GM19240 (cell line): ENCODE measurements around the gene OR14A2.
"Not testable (repeated sequence)": the region's sequence is repeated elsewhere in the genome, so short reads cannot be mapped to it uniquely, and the experiment has no call there.

Experiments used
- DNase-seq: peaks from one replicate; pipeline ENCODE4 v3.0.0; 2011; ENCODE audit warnings: low spot score; ENCODE audit not compliant: insufficient read length

OR14A2 gene

GRCh38 chr1:247748041-247748440 lies at the start of gene OR14A2:
OR14A2 (minus strand) TSS chr1:247748141.
- no peak for DNase-seq

- DNase-seq = no peak
Observed at GRCh38 chr1:247797518-247797917, 49.6 kb upstream of the OR14A2 start.

GRCh38 chr1:247769603-247770002 lies 21.7 kb upstream of the OR14A2 start:
- no peak for DNase-seq

DNA sequence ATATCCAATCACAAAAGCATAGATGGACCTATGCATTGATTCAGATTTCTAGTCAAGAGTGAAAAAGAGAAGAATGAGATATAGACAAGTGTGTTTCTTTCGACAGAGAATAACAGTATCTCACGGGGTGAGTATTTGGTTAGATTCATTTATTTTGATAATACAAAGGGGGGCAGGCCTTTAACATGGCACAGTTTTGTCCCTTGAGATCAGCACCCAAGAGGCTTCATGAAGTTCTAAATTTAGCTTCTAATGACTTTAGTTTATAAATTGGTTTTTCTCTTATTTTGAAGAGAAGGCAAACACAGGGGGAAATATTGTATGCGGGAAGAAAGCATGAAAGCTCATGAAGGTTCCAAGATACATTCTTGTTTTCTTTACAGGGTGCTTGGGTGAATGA lies 12.5 kb upstream of the OR14A2 start, which contains the start of gene OR1C1:
TSS of gene OR1C1 (minus strand) at position 101 of the 400 bp plus-strand sequence. CDS start 2,150 bp downstream, outside the sequence.
- no peak for DNase-seq

DNA sequence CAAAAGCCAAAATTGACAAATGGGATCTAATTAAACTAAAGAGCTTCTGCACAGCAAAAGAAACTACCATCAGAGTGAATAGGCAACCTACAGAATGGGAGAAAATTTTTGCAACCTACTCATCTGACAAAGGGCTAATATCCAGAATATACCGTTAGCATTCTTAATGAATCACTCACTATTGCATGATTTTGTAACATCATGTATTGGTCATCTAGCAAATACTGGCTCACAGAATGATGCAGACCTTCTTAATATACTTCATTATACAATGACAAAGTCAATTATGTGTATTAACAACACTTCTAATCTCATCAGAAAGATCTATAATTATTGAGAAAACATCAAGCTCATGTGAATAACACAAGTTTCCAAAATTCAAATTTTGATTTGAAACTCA lies 6.4 kb upstream of the OR14A2 start:
- not testable (repeated sequence) for DNase-seq

- no peak for DNase-seq
Observed at GRCh38 chr1:247749870-247750269, 1.9 kb upstream of the OR14A2 start.

DNA sequence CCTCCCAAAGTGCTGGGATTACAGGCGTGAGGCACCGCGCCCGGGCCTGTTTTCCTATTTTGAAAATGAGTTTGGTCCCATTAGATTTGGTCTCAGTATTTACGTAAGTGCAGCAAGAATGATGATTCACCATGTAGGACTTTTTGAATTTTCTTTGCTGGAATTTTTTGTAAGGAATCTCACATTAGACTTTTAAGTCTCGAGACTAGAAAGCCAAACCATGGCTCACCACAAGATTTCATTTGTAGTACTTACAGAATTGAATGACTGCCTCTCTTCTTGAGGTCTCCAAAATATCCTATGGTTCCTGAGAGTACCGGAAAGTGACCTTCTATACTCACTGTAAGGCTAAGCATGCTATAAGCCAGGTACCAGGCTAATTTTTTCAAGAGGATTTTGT lies 325 bp downstream of the OR14A2 start:
- DNase-seq = no peak

GRCh38 chr1:247746391-247746935 lies 1.5 kb downstream of the OR14A2 start:
- DNase-seq = no peak

DNA sequence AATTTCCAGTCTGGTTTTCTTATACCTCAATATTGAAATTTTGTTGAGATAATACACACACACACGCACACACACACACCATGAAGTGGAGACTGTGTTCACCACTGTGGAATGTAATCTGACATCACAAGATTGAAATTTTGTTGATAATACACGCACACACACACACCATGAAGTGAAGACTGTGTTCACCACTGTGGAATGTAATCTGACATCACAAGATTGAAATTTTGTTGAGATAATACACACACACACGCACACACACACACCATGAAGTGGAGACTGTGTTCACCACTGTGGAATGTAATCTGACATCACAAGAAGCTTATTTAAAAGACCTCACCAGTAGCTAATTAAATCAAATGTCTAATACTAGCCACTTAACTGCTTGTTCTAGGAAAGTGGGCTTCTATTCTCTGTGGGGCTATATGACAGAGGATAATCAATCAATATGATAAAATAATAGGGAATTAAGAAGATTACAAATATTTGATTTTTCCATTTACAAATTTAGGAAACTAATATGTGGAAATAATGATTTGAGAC lies 5.7 kb downstream of the OR14A2 start:
- not testable (repeated sequence) for DNase-seq

- DNase-seq = no peak
Observed at GRCh38 chr1:247741756-247742155, 6.2 kb downstream of the OR14A2 start.

DNA sequence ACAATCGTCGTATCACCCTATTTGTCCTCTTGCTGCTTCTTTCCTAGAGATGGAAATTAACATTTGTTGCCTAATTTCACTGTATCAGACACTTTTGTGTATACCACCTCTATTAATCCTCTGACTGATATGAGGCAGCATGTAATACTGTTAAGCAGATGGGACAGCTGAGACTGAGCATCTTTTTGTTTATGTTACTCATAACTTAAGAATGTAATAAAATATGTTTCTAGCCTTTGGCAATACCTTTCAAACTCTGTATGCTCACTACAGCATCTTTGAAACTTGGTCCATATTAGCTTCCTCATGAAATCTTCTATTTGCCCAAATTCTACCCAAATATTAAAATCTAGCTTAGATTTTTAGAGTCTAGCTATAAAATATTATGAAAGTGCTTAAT lies 7.2 kb downstream of the OR14A2 start:
- DNase-seq = no peak

DNA sequence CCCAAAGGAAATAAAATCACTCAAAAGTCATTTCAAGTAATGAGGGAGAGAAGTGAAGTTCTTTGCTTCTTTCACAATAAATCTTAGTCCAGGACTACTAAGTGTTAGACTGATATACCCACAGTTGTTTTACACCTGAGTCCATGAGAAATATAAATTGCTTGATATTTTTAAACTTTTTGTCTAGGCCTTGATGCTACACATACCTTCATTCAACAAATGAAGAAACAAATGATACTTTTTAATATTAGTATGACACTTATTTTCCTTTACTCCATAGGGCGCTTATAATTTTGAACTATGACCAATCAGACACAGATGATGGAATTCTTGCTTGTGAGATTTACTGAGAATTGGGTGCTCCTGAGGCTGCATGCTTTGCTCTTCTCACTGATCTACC lies 9.6 kb downstream of the OR14A2 start, which contains the start of gene OR14K1:
TSS of gene OR14K1 (plus strand) at position 301 of the 400 bp plus-strand sequence. CDS start at position 301, 0 bp downstream.
- DNase-seq = no peak

DNA sequence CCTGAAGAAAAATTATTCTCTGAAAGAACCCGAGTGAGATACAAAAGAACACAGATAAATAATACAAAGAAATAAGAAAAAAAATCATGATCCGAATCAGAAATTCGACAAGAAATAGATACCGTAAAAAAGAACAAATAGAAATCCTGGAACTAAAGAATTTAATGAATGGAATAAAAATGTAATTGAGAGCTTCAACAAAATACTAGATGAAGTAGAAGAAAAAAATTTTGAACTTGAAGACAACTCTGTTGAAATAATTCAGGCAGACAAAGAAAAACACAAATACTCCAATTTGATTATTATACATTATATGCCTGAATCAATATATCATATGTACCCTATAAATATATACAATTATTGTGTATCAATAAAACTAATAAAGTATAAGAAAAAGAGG lies 26.7 kb downstream of the OR14A2 start:
- no peak for DNase-seq

DNA sequence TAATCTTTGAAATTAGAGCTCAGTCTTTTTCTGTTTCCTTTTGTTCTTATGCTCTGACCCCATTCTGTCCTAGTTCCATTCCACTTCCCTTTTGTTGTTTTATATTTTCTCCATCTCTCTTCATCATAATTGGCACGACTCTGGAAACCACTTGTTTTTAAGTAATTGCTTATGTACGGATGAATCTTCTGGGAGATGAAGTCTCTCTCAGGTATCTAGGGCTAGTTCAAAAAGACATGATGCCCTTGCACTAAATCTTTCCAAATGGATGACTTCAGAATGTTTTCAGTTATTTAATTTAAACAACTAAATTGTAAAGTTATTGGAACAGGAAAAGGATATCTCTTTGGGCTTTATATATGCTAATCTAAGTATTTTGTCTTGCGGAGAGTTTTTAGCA lies 31.4 kb downstream of the OR14A2 start, which contains the start of gene OR6F1:
TSS of gene OR6F1 (minus strand) at position 101 of the 400 bp plus-strand sequence. CDS start 3,891 bp downstream, outside the sequence.
- no peak for DNase-seq

- DNase-seq = no peak
Observed at GRCh38 chr1:247713753-247714152, 34.2 kb downstream of the OR14A2 start.

DNA sequence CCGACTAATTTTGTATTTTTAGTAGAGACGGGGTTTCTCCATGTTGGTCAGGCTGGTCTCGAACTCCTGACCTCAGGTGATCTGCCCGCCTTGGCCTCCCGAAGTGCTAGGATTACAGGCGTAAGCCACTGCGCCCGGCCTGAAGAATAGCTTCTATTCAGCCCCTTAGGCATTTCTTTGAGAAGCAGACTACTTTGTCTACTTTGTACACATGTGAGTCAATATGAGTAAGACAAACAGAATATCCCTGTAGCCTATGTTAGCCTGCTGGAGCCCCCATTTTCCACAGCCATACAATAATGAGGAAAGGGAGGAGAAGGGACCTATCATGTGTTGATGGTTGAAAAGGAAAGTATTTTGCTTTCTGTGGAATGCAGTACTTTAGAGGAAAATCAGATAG lies 37.3 kb downstream of the OR14A2 start:
- not testable (repeated sequence) for DNase-seq

- DNase-seq = no peak
Observed at GRCh38 chr1:247701338-247701737, 46.6 kb downstream of the OR14A2 start.

DNA sequence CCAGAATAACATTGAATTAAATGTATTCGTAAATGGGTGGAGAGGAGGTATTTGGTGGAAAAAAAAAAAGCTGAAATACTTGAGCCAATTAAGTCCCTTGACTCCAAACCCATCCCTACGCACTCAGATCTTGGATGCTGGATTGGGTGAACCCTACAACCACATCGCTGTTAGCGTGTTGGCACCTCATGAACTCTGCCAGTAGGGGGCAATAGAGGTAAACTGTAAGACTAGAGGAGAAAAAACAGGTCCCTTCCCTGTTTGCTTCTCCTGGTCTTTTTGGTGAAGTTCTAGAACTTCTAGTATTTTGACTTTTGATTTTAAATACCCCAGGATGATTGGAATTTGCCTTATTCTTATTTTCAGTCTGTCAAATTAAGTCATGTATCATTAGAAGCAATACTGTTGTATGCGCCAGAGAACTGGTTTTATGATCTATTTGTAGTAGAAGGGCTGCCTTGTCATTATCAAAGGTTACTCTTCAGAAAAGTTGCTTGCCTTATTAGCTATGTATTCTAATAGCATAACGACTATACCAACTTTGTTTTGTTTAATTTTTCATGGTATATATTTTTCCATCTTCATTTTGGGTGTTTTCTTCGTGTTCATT lies 66.5 kb downstream of the OR14A2 start:
- DNase-seq = peak; percentile 3

- no peak for DNase-seq
Observed at GRCh38 chr1:247680171-247680570, 67.8 kb downstream of the OR14A2 start.

GRCh38 chr1:247679639-247680038 lies 68.3 kb downstream of the OR14A2 start, which contains the start of gene OR13G1:
OR13G1 (minus strand) TSS chr1:247679739; CDS start chr1:247673041, 6,698 bp downstream.
- DNase-seq = no peak
